OCI-LY7 (cell line): ENCODE results near the gene NCBP1. TPM values are rescaled to one million over a fixed set of nuclear protein-coding genes. Genes with fewer than 3 reads are reported as not detected.

Experiments
- BruUV-seq: library from RNA; stranded (reverse); fragments of 400-500 nt; replicated peaks from 2 replicates; lab custom pipeline; 2021; lab: Mats Ljungman, UMichigan
- CTCF ChIA-PET: fragments of 300-600 bp; sonication (Branson Sonifier 250); formaldehyde crosslinking; loops from one replicate; lab custom pipeline; 2022; ENCODE audit warnings: antibody characterized with exemption; ENCODE audit not compliant: unreplicated experiment; lab: Charles Lee
- POLR2A ChIA-PET: fragments of 300-600 bp; sonication (Branson Sonifier 250); formaldehyde crosslinking; loops from one replicate; lab custom pipeline; 2022; ENCODE audit warnings: antibody characterized with exemption; lab: Charles Lee
- DNase-seq: peaks from one replicate; pipeline ENCODE4 v3.0.0-alpha.2; 2015; ENCODE audit warnings: low spot score
- H2AFZ ChIP-seq: fragments of 200-600 bp; sonication (generic), shearing (Covaris generic); 2 replicates; pipeline ENCODE4 v1.6.1; 2014; ENCODE audit warnings: mild to moderate bottlenecking, antibody characterized with exemption, low read length, moderate library complexity
- H3K27ac ChIP-seq: fragments of 200-600 bp; sonication (generic); 2 replicates; pipeline ENCODE4 v1.5.1; 2014; ENCODE audit warnings: mixed run types, low read depth, mild to moderate bottlenecking, moderate library complexity, low read length, inconsistent platforms; ENCODE audit not compliant: poor library complexity, severe bottlenecking
- H3K36me3 ChIP-seq: fragments of 200-600 bp; sonication (generic); 2 replicates; pipeline ENCODE4 v1.6.1; 2014; ENCODE audit warnings: mild to moderate bottlenecking, antibody characterized with exemption, low read length, moderate library complexity, mixed read lengths; ENCODE audit not compliant: insufficient read depth
- H3K4me1 ChIP-seq: fragments of 200-600 bp; sonication (generic); 2 replicates; pipeline ENCODE4 v1.5.1; 2014; ENCODE audit warnings: mild to moderate bottlenecking, low read length; ENCODE audit not compliant: insufficient read depth, poor library complexity, severe bottlenecking
- H3K4me2 ChIP-seq: fragments of 200-600 bp; sonication (generic); 2 replicates; pipeline ENCODE4 v1.6.1; 2014; ENCODE audit warnings: mild to moderate bottlenecking, low read length
- H3K4me3 ChIP-seq: fragments of 200-600 bp; sonication (generic); 2 replicates; pipeline ENCODE4 v1.5.1; 2014; ENCODE audit warnings: mild to moderate bottlenecking, low read depth, low read length; ENCODE audit not compliant: poor library complexity, severe bottlenecking
- H3K79me2 ChIP-seq: fragments of 200-600 bp; sonication (generic); 2 replicates; pipeline ENCODE4 v1.6.1; 2016; ENCODE audit warnings: low read depth, mild to moderate bottlenecking, low read length, moderate library complexity, mixed read lengths; ENCODE audit not compliant: insufficient read depth
- H3K9me2 ChIP-seq: fragments of 200-600 bp; sonication (generic); 2 replicates; pipeline ENCODE4 v1.6.1; 2016; ENCODE audit warnings: mild to moderate bottlenecking, low read length, mixed read lengths; ENCODE audit not compliant: insufficient read depth
- H3K9me3 ChIP-seq: fragments of 200-600 bp; sonication (generic); 2 replicates; pipeline ENCODE4 v1.6.1; 2014; ENCODE audit warnings: mild to moderate bottlenecking, mixed run types, low read length, mixed read lengths
- H4K20me1 ChIP-seq: fragments of 200-600 bp; sonication (generic); 2 replicates; pipeline ENCODE4 v1.6.1; 2014; ENCODE audit warnings: mild to moderate bottlenecking, antibody characterized with exemption, low read length, moderate library complexity, mixed read lengths; ENCODE audit not compliant: insufficient read depth
- EZH2phosphoT487 ChIP-seq: fragments of 200-600 bp; sonication (generic); IDR thresholded peaks from 2 replicates; pipeline ENCODE4 v1.6.1; 2018; ENCODE audit warnings: low read depth, borderline replicate concordance, mild to moderate bottlenecking, mixed run types, antibody characterized with exemption, low read length, moderate library complexity, mixed read lengths
- intact Hi-C: fragments of 100-400 bp; cut with micrococcal nuclease; formaldehyde crosslinking; loops from one replicate; pipeline ENCODE4 v1.10.0; 2022; ENCODE audit not compliant: unreplicated experiment
- total RNA-seq, 2 experiments: library from RNA; depleted of rRNA in 1 of 2; stranded (reverse); fragments of >200 nt in 1 of 2; shearing (Covaris generic) in 1 of 2; gene quantifications; 2 replicates each; pipeline ENCODE4 v1.2.3, GENCODE V29; 2014 to 2022
- TF ChIP-seq, protein P1 (sequence below): fragments of 200-600 bp; sonication (generic); conservative IDR thresholded peaks from 2 replicates; pipeline ENCODE4 v1.5.1; 2014; ENCODE audit warnings: mild to moderate bottlenecking, antibody characterized with exemption, low read length, moderate library complexity, mixed read lengths

Gene NCBP1
- total RNA-seq, 2 experiments from 2014 or later = 37.8 to 54.7 TPM

DNA sequence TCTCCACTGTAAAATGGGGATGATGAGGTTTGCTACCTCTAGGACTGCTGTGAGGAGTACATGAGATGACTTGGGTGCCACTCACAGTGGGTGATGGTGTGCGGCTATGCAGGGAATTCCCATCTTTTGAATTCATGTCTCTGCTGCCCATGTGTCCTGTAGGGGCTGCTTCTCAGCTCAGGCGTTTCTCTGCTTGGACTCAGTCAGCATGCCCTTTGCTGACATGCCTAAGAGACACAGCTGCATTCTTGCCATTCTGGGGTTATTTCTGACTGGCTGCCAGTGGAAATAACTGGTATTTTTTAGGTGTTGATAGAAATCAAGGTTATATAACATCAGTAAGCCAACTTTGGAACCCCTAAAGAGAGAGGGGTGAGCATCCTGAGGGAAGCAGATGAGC lies 87.8 kb downstream of the NCBP1 start:
- DNase-seq = no peak
- POLR2A ChIA-PET = no interaction called here
- no peak overlapping the region for H3K27ac ChIP-seq
- CTCF ChIA-PET = no interaction called here
- H3K4me3 ChIP-seq = no peak overlapping the region
- intact Hi-C loops = no loop called here
- no peaks in the 10 kb centered on the region for H3K9me2 ChIP-seq
- no peaks in the 10 kb centered on the region for H3K4me1 ChIP-seq
- no peaks in the 10 kb centered on the region for H3K36me3 ChIP-seq
- TF ChIP-seq, protein P1, sequence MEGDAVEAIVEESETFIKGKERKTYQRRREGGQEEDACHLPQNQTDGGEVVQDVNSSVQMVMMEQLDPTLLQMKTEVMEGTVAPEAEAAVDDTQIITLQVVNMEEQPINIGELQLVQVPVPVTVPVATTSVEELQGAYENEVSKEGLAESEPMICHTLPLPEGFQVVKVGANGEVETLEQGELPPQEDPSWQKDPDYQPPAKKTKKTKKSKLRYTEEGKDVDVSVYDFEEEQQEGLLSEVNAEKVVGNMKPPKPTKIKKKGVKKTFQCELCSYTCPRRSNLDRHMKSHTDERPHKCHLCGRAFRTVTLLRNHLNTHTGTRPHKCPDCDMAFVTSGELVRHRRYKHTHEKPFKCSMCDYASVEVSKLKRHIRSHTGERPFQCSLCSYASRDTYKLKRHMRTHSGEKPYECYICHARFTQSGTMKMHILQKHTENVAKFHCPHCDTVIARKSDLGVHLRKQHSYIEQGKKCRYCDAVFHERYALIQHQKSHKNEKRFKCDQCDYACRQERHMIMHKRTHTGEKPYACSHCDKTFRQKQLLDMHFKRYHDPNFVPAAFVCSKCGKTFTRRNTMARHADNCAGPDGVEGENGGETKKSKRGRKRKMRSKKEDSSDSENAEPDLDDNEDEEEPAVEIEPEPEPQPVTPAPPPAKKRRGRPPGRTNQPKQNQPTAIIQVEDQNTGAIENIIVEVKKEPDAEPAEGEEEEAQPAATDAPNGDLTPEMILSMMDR = no peak
- TF ChIP-seq EZH2phosphoT487 = no peak
- H2AFZ ChIP-seq = no peak overlapping the region
- no TSS peak for BruUV-seq
- H3K79me2 ChIP-seq = no peaks in the 10 kb centered on the region
- no peaks in the 10 kb centered on the region for H3K9me3 ChIP-seq
- no peak overlapping the region for H3K4me2 ChIP-seq
- H4K20me1 ChIP-seq = no peaks in the 10 kb centered on the region

DNA sequence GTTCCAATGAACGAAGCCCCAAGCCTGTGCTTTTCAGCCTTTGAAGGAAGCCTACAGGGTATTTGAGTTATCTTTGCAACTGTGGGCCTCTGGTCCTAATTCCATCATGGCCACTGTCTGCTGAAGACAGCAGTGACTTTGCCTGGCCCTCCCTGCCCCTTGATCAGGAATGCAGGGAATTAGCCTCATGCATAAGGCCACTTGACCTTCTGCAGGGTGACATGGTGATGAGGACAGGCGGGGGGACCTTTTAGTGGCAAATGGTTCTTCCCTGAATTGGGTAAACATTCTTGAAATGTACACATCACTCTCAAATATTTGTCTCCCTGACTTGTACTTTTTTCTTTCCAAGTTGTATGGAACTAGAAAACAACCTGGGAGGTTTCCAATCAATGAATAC lies 88.7 kb downstream of the NCBP1 start:
- BruUV-seq = no TSS peak
- no peaks in the 10 kb centered on the region for H3K36me3 ChIP-seq

More for the DNA sequence above, 88.7 kb downstream of the NCBP1 start:
- POLR2A ChIA-PET = no interaction called here
- no peak overlapping the region for H3K27ac ChIP-seq
- no peaks in the 10 kb centered on the region for H3K9me3 ChIP-seq
- H3K9me2 ChIP-seq = no peaks in the 10 kb centered on the region
- H2AFZ ChIP-seq = no peak overlapping the region
- CTCF ChIA-PET = no interaction called here
- DNase-seq = no peak
- no peak overlapping the region for H3K4me2 ChIP-seq
- TF ChIP-seq, protein P1 = no peak
- TF ChIP-seq EZH2phosphoT487 = no peak
- H4K20me1 ChIP-seq = no peaks in the 10 kb centered on the region
- H3K79me2 ChIP-seq = no peaks in the 10 kb centered on the region
- no peaks in the 10 kb centered on the region for H3K4me1 ChIP-seq
- intact Hi-C loops = no loop called here
- no peak overlapping the region for H3K4me3 ChIP-seq

Other genes starting within 250 kb of the NCBP1 start
- gene TDRD7, start 221.7 kb upstream of the NCBP1 start, total RNA-seq (2014; rRNA removed; shearing (Covaris generic)) = 4.0 and 5.5 TPM in 2 replicates
- gene TDRD7, start 221.7 kb upstream of the NCBP1 start, total RNA-seq (2022) = 5.3 and 6.1 TPM in 2 replicates
- gene TMOD1, start 132.2 kb upstream of the NCBP1 start, total RNA-seq (2014; rRNA removed; shearing (Covaris generic)) = not detected in 2 replicates
- not detected in 2 replicates for gene TMOD1, start 132.2 kb upstream of the NCBP1 start, total RNA-seq (2022)
- 15.8 and 17.1 TPM in 2 replicates for gene TSTD2, start 453 bp upstream of the NCBP1 start, total RNA-seq (2014; rRNA removed; shearing (Covaris generic))
- 22.0 and 24.1 TPM in 2 replicates for gene TSTD2, start 453 bp upstream of the NCBP1 start, total RNA-seq (2022)
- gene XPA, start 63.5 kb downstream of the NCBP1 start, total RNA-seq (2014; rRNA removed; shearing (Covaris generic)) = 15.8 and 17.8 TPM in 2 replicates
- gene XPA, start 63.5 kb downstream of the NCBP1 start, total RNA-seq (2022) = 13.7 and 15.7 TPM in 2 replicates
- gene FOXE1, start 219.4 kb downstream of the NCBP1 start, total RNA-seq (2014; rRNA removed; shearing (Covaris generic)) = not detected in 2 replicates
- gene FOXE1, start 219.4 kb downstream of the NCBP1 start, total RNA-seq (2022) = not detected in 2 replicates